Measurements from ENCODE around the gene SCG2.

GRCh38 chr2:223601932-223602666, at the start of gene SCG2:
- no peak for TF ChIP-seq GATA2 (IDR thresholded peaks at IDR 0.05; ENCODE audit: low read depth, low read length)
- TF ChIP-seq GATA3 (IDR thresholded peaks at IDR 0.05; ENCODE audit: low read depth, low read length), result no peak

Data from SH-SY5Y (cell line).